ENCODE measurements around the gene RIPOR3.

GRCh38 chr20:50688256-50688975 is 2.9 kb downstream of the RIPOR3 start:
- no peak for TF ChIP-seq CTCF (optimal IDR thresholded peaks at IDR 0.05 in 1 of 3, IDR thresholded peaks at IDR 0.05 in 1 of 3, conservative IDR thresholded peaks at IDR 0.05 in 1 of 3; ENCODE audit: extremely low read depth in 1 of 3, insufficient read depth in 2 of 3, low read length in 3 of 3)
- TF ChIP-seq EZH2 (IDR thresholded peaks at IDR 0.05; ENCODE audit: low read length) = no peak
